Measurements from ENCODE around the gene CTF1.

CTF1 gene

DNA sequence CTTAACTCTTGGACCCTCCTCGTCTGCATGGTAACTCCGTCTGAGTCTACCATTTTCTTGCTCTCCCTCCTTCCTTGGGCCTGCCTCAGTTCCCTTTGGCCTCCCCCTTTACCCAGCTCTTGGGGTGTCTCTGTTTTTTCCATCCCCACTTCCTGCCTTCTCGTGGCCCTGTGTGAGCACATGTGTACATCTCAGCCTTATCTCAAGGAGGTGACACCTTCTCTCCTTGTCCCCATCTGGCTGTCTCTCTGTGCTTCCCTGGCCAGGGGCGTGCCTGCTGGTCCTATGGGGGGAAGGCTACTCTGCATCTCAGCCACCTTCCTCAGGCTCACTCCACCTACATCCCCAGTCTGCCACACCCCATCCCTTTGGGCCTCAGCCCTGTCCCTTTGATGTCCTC lies 6.6 kb downstream of the CTF1 start:
- peak overlapping the region; percentile 5; the same call in 1 of the 2 replicates for H3K27ac ChIP-seq
- TF ChIP-seq, protein P1, sequence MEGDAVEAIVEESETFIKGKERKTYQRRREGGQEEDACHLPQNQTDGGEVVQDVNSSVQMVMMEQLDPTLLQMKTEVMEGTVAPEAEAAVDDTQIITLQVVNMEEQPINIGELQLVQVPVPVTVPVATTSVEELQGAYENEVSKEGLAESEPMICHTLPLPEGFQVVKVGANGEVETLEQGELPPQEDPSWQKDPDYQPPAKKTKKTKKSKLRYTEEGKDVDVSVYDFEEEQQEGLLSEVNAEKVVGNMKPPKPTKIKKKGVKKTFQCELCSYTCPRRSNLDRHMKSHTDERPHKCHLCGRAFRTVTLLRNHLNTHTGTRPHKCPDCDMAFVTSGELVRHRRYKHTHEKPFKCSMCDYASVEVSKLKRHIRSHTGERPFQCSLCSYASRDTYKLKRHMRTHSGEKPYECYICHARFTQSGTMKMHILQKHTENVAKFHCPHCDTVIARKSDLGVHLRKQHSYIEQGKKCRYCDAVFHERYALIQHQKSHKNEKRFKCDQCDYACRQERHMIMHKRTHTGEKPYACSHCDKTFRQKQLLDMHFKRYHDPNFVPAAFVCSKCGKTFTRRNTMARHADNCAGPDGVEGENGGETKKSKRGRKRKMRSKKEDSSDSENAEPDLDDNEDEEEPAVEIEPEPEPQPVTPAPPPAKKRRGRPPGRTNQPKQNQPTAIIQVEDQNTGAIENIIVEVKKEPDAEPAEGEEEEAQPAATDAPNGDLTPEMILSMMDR (IDR thresholded peaks at IDR 0.05) = no peak
- TF ChIP-seq ZFX (IDR thresholded peaks at IDR 0.05; ENCODE audit: borderline replicate concordance) = no peak

DNA sequence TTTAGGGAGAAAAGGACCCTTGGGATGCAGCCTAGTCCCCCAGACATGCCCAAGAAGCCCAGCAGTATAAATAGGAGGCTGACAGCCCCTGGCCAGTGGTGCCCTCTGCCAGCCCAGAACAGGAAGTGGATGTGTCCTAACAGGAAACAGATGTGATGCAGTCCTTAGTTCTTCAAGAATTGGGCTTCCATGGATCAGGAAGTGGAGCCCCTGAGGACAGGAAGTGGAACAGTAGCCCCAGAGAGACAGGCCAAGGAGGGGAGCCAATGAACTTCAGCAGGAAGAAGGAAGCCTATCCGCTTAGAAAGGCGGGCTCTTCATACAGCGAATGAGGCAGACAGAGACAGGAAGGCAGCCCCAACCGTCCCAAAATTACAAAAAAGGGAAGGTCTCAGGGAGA lies 7.2 kb downstream of the CTF1 start:
- 0 out of 2 replicates have a peak overlapping the region, but pooled peaks have one; percentile 5 for H3K27ac ChIP-seq

DNA sequence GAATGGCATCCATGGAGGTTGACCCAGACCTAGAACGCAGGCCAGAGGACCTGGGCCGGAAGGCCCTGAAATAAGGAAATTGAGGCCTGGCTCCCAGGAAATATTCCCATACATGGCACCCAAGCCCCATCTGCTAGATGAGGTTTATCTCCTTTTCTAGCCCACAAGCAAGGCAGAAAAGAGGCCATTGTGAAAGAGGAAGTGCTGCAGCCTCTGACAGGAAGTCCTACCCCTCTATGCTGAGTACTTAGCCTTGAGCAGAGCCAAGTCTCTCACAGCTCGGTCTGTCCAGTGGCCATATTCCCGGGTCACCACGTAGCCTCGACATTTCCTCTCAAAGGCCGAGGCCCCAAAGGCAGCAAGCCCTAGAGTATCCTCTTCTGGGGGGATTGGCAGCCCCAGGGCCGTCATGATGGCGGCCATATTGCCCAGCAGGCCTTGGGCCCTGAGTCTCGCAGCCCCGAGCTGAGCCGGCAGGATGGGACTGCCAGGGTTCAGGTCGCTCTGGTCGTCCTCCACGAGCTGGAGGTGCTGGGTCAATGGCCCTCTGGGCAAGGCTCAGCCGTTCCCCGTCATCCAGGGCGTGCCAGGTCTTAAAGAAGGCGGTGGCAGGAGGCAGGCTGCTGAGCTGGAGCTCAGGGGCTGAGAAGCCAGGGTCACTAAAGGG lies 7.8 kb downstream of the CTF1 start:
- TF ChIP-seq, protein P1 (IDR thresholded peaks at IDR 0.05) = no peak
- TF ChIP-seq ZFX (IDR thresholded peaks at IDR 0.05; ENCODE audit: borderline replicate concordance) = no peak
- H3K27ac ChIP-seq = no peak overlapping the region

More for the DNA sequence above, 7.2 kb downstream of the CTF1 start:
- TF ChIP-seq, protein P1 (IDR thresholded peaks at IDR 0.05) = no peak
- no peak for TF ChIP-seq ZFX (IDR thresholded peaks at IDR 0.05; ENCODE audit: borderline replicate concordance)

DNA sequence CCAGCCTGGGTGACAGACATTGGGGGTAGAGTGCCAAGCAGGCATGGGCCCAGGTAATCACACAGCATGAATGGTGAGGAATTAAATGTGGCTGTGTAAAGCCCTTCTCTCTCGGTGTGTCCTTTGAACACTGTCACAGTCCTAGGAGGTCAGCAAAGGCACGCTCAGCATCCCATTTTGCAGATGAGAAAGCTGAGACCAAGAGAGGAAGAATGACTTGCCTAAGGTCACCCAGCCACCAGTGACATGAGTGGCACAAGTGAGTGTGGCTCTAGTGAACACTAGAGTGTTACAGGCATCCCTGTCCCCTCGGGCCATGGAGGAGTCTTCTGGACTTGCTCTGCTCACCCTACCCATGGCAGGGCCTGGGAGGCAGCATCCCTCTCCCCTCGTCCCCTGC lies 10.7 kb downstream of the CTF1 start:
- TF ChIP-seq, protein P1 (IDR thresholded peaks at IDR 0.05) = no peak
- no peak for TF ChIP-seq ZFX (IDR thresholded peaks at IDR 0.05; ENCODE audit: borderline replicate concordance)
- no peak overlapping the region for H3K27ac ChIP-seq

DNA sequence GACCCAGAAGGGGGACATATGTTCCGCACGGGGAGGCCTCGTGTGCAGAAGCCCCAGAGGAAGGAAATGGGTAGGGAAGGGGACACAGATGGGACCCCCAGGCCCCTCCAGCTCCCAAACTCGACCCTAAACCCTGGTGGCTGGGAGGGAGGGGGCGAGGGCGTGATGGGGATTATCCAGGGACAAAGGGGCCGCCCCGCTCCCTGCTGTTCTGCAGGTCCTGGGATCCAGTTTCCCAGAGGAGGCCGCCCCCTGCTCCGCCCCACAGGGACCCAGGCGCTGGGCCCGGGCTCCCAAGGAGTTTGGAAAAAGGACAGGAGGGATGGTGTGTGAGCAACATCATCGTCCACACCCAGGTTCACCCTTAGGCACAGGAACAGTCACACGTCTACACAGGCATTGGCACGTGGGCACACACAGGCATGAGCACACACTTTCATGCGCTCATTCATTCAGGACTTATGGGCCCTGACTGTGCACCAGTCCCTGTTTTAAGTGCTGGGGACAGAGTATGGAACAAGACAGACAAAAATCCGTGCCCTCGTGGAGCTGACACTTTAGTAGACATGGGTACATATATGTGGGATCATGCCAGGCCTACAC lies 14.1 kb downstream of the CTF1 start:
- no peak overlapping the region for H3K27ac ChIP-seq
- no peak for TF ChIP-seq ZFX (IDR thresholded peaks at IDR 0.05; ENCODE audit: borderline replicate concordance)
- TF ChIP-seq, protein P1 (IDR thresholded peaks at IDR 0.05) = no peak

DNA sequence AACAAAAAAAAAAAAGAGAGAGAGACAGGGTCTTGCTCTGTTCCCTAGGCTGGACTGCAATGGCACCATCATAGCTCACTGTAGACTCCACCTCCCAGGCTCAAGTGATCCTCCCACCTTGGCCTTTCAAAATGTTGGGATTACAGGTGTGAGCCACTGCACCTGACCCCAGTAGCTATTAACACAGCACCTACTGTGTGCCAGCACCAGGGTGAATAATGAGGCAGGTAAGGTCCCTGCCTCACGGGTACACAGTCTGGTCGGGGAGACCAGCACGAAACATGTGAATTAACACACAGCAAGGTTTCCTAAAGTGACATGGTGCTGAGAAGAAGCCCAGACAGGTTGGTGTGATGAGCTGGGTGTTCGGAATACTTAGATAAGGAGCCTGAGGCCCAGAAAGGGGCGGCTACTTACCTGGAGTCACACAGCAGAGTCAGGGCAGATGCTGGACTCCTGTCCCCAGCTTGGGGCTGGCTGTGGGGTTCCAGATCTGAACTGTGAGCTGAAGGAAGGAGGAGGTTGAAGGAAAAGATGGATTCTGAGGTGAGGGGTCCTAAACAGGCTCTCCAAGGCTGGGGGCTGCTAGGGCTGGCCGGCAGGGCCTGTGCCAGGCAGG lies 16.5 kb downstream of the CTF1 start:
- TF ChIP-seq ZFX (IDR thresholded peaks at IDR 0.05; ENCODE audit: borderline replicate concordance) = no peak
- TF ChIP-seq, protein P1 (IDR thresholded peaks at IDR 0.05) = no peak
- H3K27ac ChIP-seq = no peak overlapping the region

DNA sequence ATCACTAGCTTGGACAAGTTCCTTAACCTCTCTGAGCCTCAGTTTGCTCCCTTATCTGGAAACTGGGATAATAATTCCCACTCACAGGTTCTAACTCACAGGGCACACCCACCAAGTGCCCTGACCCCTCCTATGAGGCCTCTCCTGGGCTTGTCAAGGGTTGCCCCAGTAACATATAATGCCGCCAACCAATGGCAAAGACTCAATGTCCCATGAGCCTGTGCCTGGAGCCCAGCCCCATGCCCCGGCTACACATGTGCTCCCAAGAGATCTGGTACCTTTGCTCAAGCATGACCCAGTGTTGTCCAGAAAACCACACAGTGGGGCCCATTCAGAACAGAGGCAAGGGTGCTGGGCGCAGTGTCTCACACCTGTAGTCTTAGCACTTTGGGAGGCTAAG lies 18.4 kb downstream of the CTF1 start:
- TF ChIP-seq, protein P1 (IDR thresholded peaks at IDR 0.05) = no peak
- TF ChIP-seq ZFX (IDR thresholded peaks at IDR 0.05; ENCODE audit: borderline replicate concordance) = no peak
- H3K27ac ChIP-seq = no peak overlapping the region
